Activated CD4-positive, CD25-positive, alpha-beta regulatory T cell (primary cell): ENCODE data around the gene UBE2G1.
"Not testable (repeated sequence)": the region's sequence is repeated elsewhere in the genome, so short reads cannot be mapped to it uniquely, and the experiment has no call there.

Source experiments
- DNase-seq, 4 experiments: peaks; one replicate each; lab custom pipeline; 2025; lab: John Stamatoyannopoulos, UW

The UBE2G1 gene

DNA sequence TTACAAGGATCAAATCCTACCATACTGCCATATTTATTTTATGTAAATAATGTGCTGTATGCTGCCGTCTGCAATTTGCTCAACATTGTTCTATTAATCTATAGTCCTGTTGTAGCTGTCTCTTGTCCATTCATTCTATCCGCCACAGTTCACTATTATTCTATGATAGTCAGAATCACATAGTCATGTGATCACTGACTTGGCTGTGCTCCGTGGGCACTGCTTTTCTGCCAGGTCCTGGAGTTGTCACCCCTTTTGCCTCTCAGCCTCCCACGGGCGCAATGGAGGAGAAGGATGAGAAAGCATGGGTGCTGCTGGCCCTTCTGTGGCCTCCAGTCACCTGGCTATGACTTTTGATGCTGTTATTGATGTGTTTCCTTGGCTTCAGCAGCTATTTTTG, 65.4 kb downstream of the UBE2G1 start:
- DNase-seq = no peak

GRCh38 chr17:4297351-4297750, 69.1 kb downstream of the UBE2G1 start:
- no peak for DNase-seq

DNA sequence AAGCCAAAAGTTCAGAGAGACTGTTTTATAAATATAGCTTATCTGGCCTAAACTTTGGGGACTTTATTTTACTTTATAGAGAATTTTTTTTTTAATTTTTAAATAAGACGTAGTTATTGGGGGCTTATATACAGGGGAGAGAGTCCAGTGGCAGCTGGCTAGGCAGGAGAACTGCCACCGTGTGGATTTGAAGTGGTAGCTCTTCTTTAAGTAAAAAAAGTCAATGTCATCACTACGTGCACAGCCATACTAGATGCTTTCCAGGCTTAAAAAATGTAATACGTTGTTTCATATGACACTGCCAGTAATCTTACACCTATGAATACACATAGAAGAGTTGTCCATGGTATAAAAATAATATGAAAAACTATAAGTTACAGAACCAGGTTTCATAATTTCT, 70.8 kb downstream of the UBE2G1 start:
- DNase-seq = no peak

DNA sequence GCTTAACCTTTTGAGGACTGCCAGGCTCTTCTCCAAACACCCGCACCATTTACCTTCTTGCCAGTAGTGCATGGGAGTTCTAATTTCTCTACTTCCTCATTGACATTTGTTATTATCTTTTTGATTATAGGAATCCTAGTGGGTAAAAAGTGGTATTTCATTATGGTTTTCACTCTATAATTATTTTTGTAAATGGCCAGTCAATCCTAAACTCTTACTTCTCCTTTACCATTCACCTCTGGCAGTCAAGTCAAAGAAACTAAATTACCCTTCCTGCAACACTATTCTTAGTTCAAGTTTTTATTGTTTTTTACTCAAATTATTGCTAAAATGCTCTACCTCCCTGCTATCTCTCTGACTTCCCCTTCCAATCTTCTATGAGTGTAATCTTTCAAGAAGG, 72.9 kb downstream of the UBE2G1 start:
- no peak for DNase-seq

- DNase-seq = no peak
Observed at GRCh38 chr17:4287710-4288109, 78.8 kb downstream of the UBE2G1 start.

- no peak for DNase-seq
Observed at GRCh38 chr17:4276514-4276913, 90.0 kb downstream of the UBE2G1 start.

DNA sequence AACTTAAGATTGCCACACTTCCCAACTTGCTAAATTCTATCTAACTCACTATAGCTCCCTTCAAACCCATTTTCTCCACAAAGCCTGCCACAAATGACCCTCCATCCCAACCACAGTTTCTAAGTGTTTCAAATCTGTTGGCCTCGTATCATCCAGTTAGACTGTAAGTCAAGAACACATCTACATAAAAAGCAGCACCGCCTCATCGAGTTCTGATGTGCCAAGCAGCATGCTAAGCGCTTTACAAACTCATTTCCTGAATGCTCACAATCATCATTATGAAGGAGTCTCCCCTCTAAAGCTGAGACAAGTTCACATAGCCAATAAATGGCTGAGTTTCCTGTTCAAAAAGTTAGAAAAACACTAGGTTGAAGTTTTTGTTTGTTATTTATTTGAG, 93.5 kb downstream of the UBE2G1 start:
- no peak for DNase-seq

- DNase-seq = no peak
Observed at GRCh38 chr17:4272213-4272971, 94.1 kb downstream of the UBE2G1 start.

DNA sequence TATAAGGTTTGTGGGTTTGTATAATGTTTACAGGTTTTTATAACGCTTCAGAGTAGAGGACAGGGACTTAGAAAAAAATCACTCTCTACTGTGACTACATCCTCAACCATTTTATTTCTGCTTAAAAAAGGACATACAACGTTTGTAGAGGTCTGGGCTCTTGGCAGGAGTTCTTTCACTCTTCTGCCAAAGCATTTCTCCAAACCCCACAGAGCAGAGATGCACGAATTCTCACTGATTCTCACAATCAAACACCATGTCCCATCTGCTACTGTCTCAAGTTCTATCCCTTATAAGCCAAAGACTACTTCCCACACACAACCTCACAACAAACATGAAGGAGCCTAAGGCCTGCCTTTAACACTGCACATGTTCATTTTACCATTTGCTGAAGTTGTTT, 95.7 kb downstream of the UBE2G1 start:
- DNase-seq = no peak

GRCh38 chr17:4269915-4270314, 96.6 kb downstream of the UBE2G1 start:
- no peak for DNase-seq

DNA sequence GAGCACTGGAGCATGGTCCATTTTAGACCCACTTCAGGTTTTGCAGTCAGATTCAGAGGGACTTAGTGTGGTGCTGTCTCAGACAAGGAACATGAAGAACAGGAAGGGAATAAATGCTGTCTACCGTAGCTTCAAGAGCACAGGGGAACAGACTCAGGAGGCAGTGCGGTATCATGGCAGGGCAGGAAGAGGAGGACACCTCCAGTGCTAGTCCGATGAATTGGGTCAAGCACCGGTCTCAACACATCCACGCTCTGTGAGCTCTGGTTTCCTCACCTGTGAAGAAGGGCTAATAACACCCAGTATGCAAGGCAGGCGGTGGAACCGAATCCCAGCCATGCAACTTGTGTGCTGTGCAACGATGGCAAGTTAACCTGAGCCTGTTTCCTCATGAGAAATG, 99.1 kb downstream of the UBE2G1 start:
- no peak for DNase-seq

GRCh38 chr17:4266550-4266949, 99.9 kb downstream of the UBE2G1 start:
- DNase-seq = no peak

DNA sequence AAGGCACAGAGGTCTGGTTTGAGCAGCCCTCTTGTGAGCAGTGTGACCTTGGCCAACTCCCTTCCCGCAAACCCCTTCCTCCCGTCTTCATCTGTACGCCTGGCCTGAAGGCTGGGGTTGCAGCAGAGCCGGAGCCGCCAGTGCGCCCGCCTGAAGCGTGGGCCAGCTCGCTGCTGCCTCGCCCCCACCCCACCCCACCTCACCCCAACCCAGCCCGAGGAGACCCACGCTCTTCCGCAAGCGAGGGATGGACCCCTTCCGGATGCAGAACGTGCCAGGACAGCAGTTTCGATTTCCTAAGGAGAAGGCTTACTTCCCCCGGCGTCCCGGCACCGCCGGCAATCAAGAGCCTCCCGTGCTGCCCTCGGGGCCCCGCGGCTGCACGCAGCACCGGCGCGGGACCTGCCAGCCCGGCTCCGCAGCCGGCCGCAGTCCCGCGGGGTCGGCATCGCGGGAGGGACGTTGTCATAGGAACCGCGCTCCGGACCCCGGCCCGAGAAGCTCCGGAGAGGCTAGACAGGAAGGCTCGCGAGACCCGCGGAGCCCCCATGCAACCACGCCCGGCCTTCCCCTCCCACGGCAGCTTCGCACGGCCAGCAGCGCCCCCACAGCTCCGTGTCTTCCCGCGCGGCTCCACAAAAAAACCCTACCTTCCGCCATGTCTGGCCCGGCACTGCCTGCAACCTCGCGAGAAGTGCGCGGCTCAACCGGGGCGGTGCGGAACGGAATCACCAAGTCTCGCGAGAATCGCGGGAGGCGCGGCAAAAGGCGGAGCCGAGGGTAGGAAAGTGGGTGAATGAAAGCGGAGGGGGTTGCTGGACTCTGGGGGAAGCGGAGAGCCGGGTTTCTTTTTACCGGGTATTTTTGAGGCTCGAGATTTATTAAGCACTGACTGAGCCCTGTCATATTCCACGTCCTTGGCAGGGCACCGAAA, 102.9 kb downstream of the UBE2G1 start, which contains the start of gene ANKFY1:
TSS of gene ANKFY1 (minus strand) at position 698 of the 934 bp plus-strand sequence. CDS start at position 660, 38 bp downstream.
- peak; percentile 92 to 98 (median 94) for DNase-seq

GRCh38 chr17:4262703-4263102, 103.8 kb downstream of the UBE2G1 start:
- DNase-seq = no peak

DNA sequence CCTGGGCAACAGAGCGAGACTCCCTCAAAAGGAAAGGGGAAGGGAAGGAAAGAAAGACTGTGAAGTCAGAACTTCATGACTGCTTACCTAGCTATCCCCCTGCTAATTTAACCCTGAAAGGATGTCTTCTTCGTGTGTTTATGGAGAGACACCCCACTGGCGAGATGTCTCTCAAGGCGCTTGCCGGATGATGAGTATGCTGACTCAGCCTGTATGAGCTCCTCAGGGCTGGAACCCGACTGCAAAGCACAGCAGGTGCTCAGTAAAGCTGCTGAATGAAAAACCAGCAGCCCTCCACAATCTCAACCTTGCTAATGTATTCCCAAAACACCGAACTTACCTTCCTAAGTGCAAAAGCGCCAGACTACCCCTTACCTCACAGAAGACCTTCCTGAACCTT, 105.0 kb downstream of the UBE2G1 start:
- DNase-seq = no peak

- DNase-seq = no peak
Observed at GRCh38 chr17:4258867-4259266, 107.6 kb downstream of the UBE2G1 start.

- DNase-seq = no peak
Observed at GRCh38 chr17:4256952-4257351, 109.5 kb downstream of the UBE2G1 start.

DNA sequence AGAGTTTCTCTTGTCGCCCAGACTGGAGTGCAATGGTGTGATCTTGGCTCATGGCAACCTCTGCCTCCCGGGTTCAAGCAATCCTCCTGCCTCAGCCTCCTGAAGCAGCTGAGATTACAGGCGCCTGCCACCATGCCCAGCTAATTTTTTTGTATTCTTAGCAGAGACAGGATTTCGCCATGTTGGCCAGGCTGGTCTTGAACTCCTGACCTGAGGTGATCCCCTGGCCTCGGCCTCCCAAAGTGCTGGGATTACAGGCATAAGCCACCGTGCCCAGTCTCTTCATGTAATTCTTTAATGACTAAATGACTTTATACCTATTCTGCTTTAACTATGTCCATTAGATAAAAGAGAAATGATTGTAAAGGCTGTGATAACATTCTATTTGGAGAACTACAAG, 111.2 kb downstream of the UBE2G1 start:
- DNase-seq = not testable (repeated sequence)

- DNase-seq = no peak
Observed at GRCh38 chr17:4250887-4251286, 115.6 kb downstream of the UBE2G1 start.

DNA sequence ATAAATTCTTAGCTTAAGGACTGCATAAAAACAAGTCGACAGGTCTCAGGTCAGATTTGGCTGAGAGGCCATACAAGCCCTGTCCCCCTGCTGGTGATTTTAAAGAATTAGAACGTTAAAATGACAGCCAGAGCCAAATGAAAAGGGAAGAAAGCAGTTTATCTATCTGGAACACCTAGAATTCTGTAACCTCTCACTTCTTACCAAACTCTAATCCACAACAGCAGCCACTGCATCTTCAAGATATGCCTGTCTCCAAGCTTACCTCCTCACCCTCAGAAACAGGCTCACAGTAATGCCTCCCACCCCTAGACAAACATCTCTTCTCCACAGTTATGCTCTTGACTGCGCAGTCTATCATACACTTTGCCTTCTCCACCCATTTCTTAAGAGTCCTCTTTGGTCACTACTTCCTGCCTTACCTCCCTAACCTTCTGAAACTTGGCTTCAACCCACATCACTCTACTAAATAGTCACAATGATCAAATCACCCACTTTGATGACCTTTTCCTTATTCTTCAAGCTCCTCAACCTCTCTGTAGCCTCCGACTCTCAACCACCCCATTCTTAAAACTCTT, 116.9 kb downstream of the UBE2G1 start:
- no peak for DNase-seq

- no peak for DNase-seq
Observed at GRCh38 chr17:4248504-4249277, 117.8 kb downstream of the UBE2G1 start.

DNA sequence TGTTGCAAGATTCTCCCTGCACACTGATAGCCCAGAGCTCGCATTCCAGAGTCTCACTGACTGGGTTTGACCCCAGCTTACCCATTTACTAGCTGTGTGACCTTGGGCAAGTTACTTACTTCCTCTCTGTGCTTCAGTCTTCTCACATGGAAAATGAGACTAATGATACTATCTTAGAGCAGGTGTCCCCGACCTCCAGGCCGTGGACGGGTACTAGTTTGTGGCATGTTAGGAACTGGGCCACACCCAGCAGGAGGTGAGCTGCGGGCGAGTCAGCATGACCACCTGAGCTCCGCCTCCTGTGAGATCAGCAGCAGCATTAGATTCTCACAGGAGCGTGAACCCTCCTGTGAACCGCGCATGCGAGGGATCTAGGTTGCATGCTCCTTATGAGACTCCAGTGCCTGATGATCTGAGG, 118.5 kb downstream of the UBE2G1 start:
- DNase-seq = no peak
